Activated CD4-positive, alpha-beta T cell treated with anti-CD3 and anti-CD28 coated beads, Interleukin-2, amount 50 U/mL, for 24 hours (primary cell): ENCODE results near the gene UBXN1.
"Not testable (repeated sequence)": the region's sequence is repeated elsewhere in the genome, so short reads cannot be mapped to it uniquely, and the experiment has no call there.

Source experiments
- DNase-seq, 2 donors: peaks; one replicate each; pipeline ENCODE4 v3.0.0-alpha.2; 2020; ENCODE audit warnings: low read depth in 1 of 2, low spot score in 1 of 2

UBXN1 gene

DNA sequence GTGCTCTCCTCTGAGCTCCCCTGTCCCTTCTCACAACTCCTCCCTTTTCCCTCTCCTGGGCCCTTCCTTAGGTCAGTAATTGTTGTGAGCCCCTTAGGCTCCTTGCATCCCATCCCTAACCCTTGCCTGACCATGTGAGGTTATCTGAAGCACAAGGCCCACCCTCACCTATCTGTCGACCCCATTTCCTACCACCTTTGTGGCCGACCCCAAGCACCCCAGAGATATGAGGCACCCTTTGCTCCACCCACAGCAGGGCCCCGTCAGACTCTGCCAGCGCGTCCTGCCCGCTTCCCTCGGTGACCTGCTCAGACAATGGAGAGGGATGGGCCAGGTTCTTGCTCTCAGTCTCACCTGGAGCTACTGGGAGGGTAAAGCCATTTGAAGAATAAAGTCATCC, 29.9 kb upstream of the UBXN1 start:
- DNase-seq, result peak in 1 of 2 donors; percentile 13

DNA sequence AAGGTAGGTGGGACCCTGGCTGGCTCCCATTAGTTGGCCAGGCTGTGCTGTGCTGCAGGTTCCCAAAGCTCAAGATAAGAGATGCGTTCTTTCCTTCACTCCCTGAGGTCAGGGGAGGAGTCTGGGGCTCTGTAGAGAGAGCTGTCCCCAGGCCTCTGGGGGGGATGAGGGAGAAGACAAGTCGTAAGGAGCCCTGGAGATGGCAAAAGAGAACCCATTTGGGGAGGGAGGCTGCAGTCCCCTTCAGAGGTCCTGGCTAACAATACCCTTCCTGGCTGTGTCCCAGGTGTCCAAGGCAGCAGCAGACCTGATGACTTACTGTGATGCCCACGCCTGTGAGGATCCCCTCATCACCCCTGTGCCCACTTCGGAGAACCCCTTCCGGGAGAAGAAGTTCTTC, 29.5 kb upstream of the UBXN1 start:
- no peak for DNase-seq

DNA sequence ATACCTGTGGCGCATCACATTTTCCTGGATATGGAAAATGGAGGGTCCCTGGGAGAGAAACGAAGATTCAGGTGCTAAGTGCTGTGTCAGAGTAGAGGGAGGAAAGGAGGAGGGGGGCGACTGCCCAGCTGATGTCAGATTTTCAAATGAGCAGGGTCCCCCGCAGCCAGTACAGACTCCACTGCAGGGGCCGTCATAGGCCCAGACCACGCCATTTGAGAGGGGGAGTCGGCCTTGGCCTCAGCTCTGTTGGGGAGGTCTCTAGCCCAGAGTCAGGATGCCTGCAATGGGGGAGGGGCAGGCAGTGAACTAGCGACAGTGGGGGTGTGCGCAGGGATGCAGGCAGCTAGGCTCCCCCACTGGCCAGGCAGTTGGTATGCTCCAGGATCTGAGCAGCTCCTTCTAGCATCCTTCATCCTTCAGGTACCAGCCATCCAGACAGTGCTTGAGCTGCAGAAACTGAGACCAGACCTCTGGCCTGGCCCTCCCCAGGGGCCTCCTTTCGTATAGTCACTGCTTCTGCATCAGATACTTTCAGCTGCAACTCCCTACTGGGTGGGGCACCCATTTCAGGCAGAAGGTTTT, 28.5 kb upstream of the UBXN1 start, which contains the start of the genes BSCL2 and GNG3:
BSCL2 (minus strand) TSS at position 148 of the 585 bp plus-strand sequence. CDS start 229 bp downstream, outside the sequence.
GNG3 (plus strand) TSS at position 400 of the 585 bp plus-strand sequence. CDS start 620 bp downstream, outside the sequence.
- no peak for DNase-seq

DNA sequence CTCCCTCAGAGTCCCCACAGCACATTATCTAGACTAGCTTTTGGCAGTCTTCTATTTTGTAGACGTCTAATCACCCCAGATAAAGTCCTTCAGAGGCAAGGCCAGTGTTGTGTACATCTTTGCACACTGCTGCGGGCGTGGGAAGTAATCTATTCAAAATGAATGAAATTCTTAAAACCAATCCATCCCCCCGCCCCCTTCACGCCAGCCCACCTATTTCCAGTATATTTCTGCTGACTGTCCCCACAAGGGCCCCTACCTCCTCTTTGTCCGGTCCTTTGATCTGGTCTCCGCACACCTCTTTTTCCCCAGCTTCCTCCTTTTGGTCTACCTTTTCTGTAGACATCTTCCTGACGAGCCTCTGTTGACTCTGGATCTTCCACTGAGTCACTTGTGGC, 28.0 kb upstream of the UBXN1 start:
- no peak for DNase-seq

DNA sequence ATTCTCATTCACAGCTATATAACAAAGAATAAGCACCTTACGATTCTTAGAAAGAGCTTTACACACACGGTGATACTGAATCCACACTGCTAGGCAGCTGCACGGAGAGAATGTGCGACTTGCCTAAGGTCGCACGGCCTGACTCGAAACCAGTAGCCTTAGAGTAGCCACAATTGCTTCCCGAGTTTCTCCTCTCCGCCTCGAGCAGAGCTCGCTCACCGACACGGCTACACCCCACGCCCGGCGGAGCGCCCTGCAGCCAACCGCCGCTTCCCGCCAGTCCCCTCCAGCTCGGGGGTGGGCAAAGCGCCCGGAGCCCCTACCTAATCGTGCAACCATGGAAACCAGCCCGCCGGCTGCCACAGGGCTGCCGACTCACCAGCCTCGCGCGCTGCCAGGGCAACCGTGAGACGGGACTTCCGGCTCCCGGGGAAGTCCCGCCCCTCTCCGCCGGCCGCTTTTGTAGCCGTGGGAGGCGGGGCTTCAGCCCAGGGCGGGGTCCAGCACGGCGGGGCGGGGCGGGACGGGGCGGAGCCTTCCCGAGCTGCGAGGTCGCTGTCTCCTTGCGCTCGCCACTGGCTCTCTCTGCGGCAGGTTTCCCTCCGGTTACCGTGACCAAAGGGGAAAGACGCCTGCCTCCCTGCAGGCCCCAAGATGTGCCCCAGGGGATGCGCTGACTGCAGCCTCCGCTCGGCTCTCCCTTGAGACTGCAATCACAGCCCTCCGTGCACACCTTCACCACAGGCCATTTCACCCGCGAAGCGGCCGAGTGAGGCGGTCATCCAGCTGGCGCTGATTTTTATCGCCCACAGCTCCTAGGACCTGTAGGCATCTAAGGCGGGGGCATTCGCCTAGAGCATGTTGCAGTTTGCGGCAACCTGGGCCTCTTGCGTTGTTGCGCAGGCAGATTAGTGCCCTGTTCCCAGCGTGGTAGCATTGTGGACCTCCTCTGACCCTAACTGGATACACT, 27.3 kb upstream of the UBXN1 start:
- DNase-seq, result peak; percentile 88 to 91

DNA sequence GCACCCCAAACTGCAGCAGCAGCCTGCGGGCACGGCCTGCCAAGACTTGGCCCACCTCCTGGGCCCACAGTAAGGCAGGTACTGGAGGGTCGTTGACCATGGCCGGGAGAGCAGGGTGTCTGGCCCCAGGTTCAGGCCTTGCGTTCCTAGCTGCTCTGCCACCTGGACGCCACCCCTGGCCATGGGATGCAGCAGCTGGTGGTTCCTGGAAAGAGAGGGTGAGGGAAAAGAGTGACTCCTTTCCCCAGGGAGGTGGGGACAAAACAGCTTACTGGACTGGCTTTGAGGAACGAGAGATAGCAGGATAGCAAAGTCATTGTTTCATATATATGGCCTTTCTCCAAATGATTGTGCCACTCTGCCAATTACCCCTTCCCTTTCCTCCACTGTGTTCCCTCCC, 26.5 kb upstream of the UBXN1 start:
- no peak for DNase-seq

DNA sequence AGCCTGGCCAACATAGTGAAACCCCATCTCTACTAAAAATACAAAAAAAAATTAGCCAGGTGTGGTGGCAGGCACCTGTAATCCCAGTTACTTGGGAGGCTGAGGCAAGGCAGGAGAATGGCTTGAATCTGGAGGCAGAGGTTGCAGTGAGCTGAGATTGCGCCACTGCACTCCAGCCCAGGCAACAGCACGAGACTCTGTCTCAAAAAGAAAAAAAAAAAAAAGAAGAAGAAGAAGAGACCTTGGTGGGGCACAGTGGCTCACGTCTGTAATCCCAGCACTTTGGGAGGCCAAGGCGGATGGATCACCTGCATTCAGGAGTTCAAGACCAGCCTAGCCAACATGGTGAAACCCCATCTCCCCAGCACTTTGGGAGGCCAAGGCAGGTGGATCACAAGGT, 25.0 kb upstream of the UBXN1 start:
- not testable (repeated sequence) for DNase-seq

DNA sequence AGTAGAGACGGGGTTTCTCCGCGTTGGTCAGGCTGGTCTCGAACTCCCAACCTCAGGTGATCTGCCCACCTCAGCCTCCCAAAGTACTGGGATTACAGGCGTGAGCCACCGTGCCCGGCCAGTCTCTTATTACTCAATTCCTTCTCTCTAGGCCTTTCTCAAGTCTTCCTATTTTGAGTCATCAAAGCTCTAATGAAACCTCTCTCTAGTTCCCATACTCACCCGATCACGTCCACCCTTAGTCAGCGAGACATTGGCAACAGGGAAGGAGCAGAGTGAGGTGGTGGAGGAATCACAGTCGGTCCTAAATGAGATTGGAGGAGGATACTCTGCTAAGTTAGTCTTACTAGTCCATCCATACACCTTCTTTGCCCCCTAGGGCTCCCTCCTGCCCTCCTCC, 23.4 kb upstream of the UBXN1 start:
- DNase-seq, result no peak

DNA sequence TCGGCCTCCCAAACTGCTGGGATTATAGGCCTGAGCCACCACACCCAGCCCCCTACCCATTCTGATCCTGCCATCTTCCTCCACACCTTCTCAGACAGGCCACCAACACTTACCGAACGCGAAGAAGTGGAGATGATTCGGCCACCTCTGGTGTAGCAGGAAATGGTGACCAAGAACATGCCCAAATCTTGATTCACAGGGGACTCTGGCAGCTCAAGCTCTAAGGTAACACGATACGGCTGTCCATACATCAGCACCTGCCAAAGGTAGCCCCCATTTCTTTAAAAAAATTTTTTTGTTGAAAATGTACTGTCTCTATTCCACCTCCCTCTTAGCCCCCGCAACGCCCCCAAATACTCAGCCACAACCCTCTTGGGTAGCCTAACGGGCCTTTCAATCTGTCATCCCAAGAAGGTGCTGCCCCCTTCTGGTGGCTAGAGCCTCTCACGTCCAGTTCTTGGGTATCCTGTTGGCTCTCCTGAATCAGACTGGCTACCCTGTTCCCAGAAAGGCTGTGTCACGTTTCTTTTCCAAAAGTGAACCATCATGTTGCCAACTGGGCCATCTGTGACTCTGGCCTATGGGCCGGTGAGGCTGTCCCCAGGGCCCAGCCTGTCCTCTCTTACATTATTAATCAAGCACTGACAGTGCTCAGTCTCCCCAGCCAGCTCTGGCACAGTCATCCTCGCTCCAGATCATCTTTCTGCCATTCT, 15.7 kb upstream of the UBXN1 start:
- peak; percentile 56 for DNase-seq

DNA sequence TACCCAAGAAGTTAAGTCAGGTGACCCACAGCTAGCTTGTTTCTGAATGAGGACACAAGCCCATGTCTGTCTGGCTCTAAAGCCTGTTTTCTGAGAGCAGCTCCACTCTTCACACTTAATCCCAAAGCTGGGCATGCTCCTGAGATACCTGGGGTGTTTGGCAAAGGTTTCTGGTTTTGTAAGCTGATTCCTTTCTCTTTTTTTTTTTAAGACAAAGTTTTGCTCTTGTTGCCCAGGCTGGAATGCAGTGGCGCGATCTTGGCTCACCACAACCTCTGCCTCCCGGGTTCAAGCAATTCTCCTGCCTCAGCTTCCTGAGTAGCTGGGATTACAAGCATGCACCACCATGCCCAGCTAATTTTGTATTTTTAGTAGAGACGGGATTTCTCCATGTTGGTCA, 14.8 kb upstream of the UBXN1 start:
- DNase-seq, result not testable (repeated sequence)

DNA sequence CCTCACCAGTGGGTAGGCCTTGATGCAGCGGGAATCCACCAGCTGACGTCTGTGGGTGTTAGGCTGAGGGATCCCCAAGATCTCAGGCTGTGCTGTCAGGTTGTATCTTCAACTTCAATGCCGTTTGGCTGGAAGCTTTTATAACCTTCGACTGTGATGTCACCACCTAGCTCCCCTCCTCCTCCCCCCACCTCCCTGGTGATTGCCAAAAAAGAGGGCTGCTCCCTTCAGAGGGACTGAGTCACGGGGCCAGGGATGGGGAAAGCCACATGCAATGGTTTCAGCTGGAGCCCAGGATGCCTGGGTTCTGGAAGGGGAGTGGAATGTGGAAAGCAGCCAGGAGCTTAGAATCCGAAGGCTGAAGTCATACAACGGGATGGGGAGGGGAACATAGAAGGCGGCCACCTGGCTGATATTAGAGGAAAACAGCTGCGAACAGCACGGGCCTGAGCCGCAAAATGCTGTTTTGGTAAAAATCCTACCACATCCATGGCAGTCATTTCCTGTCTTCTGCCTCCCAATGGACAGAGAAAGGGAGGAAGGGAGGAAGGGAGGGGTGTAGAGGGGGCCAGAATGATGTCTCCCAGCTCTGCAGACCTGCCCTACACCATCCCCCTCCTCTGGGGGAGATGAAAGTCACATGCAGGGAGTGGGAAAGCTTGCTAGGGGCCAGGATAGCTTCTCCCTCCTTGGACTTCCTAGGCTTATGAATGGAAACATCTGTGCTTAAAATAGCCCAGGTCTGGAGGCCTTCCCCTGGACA, 10.7 kb upstream of the UBXN1 start, which contains the start of gene LRRN4CL:
LRRN4CL (minus strand) TSS at position 110 of the 763 bp plus-strand sequence. CDS start 1,022 bp downstream, outside the sequence.
- no peak for DNase-seq

DNA sequence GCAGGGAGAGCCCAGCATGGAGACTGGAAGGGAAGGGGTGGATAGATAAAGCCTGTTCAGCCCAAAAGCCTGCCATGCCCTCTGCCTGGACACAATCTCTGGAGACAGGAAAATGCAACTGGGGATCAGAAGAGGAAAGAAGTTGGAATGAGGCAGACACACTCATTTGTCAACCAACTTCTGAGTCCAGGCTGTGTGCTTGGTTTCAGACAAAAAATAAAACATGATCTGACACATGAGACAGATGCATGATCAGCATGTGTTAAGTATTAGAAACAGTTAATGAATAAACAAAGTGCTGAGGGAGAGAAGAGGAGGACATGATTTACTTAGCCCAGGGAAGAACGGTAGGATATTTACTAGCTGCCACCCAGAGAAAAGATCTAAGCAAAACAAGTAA, 9.6 kb upstream of the UBXN1 start:
- DNase-seq, result no peak

DNA sequence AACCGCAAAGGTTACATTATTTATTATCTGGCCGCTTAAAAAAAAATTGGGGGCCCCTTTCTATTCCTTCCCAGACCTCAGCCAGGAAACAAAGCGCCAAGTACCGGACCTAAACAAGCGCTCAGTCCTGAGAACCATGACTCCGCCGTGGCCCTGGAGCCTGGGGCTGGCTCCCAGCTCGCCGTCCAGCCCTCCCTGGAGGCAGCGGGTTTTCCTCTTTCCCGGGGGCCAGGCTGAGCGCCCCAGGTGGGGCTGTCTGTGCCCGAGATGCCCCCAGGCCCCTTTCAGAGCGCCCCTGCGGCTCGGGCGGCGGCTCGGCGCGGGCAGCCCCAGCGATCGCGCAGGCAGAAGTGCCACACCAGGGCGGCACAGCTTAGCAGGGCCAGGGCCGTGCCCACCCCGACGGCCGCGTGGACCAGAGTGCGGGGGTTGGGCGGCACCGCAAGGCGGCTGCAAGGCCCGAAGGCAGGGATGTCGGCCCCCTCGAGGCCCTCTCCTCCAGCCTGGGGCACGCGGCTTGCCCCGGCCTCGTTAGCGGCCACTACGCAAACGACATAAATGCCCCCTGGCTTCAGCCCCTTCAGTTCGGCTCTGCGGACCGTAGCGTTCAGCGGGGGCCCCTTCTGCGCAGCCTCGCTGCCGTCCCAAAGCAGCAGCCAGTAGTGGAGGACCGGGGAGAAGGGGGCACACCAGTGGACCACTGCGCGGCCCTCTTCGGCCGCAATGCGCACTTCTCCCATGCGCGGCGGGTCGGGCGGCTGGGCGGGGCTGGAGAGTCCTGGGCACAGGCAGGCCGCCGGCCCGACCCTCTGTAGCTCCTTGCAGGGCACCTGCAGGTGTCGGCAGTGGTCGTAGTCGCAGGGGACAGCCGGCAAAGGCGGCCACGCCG, 8.9 kb upstream of the UBXN1 start:
- no peak for DNase-seq

DNA sequence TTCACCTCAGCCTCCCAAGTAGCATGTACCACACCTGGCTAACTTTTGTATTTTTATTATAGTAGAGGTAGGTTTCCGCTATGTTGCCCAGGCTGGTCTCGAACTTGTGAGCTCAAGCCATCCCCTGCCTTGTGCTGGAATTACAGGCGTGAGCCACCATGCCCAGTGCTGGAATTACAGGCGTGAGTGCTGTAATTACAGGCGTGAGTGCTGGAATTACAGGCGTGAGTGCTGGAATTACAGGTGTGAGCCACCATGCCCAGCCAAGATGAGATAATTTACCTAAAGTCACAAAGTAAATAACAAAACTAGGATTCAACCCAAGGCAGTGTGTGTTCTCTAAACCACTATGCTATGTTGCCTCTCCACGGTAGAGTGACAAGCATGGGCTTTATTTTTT, 3.6 kb upstream of the UBXN1 start:
- DNase-seq, result no peak

DNA sequence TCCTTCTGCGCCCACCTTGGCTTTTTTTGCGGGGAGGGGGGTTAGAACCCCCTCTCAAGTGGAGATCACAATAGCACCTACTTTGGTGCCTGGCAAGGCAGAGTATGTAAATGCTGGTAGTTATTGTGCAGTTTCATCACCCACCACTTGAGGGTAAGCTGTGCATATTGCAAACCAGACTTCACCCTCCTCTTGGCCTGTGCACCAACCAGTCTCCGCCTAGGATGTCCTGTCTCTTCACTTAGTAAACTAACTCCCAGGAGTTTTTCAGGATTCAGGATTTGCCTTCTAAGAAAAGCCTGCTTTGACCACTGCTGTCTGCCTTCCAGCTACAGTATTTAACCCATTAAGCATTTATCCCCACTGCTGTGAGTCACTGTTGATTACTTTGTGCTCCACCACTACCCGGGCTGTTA, 2.0 kb upstream of the UBXN1 start:
- no peak for DNase-seq

DNA sequence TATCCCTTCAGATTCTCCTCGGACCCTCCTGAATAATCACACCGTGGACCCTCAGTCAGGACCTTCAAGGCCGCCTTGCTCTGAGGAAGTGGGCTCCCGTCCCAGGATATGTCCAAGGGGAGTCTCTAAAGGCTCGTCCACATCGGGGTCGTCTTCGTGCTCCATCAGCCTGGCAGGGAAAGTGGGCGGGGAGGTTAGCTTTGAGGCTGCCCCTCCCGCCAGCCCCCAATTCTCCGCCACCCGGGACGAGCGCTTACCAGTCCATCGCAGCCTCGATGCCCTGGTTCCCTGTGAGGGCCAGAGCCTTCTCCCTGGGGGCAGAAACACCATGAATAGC, 472 bp downstream of the UBXN1 start:
- DNase-seq, result no peak

DNA sequence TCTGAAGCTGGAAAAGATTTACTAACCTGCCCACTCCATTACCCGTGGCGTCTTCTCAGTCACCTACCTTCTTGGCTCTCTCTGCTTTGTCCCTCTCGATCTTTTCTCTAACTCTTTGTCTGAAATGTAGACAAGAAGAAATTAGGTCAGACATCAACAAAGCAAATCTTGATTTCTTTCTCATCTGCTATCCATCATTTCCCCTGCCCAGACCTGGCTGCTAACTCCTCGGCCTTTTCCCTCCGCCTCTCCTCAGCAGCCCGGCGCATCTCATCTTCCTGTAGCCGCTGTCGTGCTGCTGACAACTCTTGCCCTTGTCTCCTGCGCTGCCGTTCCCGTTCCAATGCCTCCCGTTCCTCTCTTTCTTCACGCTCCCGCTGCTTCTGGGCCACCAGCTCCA, 1.2 kb downstream of the UBXN1 start:
- DNase-seq, result no peak

DNA sequence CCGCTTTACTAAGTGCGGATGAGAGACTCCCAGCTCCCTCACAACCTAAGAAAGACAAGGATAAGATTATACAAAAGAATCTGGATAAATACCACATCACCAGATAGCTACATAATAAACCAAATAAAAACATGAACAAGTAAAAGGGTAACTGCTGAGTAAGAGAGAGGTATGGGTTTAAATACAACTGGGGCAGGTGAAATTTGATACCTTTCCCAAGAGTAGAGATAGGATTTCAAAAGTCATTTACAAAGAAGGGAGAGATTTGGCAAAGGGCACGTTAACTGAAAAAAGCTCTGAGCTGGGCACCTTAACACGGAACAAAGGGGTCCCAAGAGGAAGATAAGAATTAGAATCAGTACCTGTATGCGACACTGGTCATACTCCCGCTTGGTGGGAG, 1.7 kb downstream of the UBXN1 start:
- DNase-seq, result no peak

DNA sequence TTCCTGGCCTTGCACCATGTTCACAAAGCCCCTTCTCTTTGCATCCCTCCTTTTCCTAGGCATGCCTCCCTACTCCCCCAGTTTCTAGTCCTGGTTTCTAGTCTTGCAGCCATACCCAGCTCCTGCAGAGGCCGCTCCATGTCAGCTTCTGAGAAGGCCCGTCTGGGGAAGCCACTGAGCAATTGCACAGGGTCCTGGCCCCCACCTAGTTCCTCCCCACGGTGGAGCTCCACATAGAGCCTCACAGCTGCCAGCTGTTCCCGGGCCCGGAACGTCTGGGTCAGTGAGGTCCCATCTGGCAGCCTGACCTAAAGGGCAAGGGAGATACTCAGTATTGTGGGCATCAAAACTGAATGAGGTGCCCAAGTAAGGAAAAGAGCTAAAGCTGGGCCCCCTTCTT, 2.2 kb downstream of the UBXN1 start:
- DNase-seq, result no peak

DNA sequence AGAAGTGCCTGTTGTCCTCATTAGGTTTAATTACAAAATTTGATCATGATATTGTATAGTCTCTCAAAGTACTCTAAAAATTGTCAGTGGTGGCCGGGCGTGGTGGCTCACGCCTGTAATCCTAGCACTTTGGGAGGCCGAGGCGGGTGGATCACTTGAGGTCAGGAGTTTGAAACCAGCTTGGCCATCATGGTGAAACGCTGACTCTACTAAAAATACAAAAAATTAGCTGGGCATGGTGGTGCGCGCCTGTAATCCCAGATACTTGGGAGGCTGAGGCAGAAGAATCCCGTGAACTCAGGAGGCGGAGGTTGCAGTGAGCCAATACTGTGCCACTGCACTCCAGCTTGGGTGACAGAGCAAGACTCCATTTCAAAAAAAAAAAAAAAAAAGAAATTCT, 3.5 kb downstream of the UBXN1 start:
- DNase-seq, result not testable (repeated sequence)
